ENCODE results near the gene ARHGAP26. TPM values are rescaled to one million over a fixed set of nuclear protein-coding genes. Genes with fewer than 3 reads are reported as not detected.

Gene ARHGAP26
- total RNA-seq, 1 experiment from 2014 or later: 34.5 TPM

GRCh38 chr5:142743592-142744441 is 26.4 kb upstream of the ARHGAP26 start:
- Histone ChIP-seq H3K27ac (ENCODE audit: low read depth, low read length) (no peak overlapping the region), H3K9me3 (ENCODE audit: control insufficient read depth in 1 of 2, insufficient read depth in 1 of 2, low read depth in 1 of 2, low read length in 2 of 2) (no peaks in the 10 kb centered on the region), H3K27me3 (ENCODE audit: insufficient read depth, low read length) (no peaks in the 10 kb centered on the region), H3K4me2 (ENCODE audit: low read length) (no peak overlapping the region), H4K20me1 (ENCODE audit: insufficient read depth) (no peaks in the 10 kb centered on the region), H2AFZ (ENCODE audit: low read depth, low read length, poor library complexity, severe bottlenecking) (no peak overlapping the region), H3K4me3 (replicated peaks in 1 of 2; ENCODE audit: low read depth in 1 of 2, low read length in 2 of 2) (no peak overlapping the region), H3K79me2 (ENCODE audit: insufficient read depth, low read length) (no peaks in the 10 kb centered on the region), H3K4me1 (ENCODE audit: control insufficient read depth in 1 of 2, insufficient read depth in 2 of 2, low read length in 2 of 2) (peaks cover under 1 to 7% of the 10 kb centered on the region in 2 experiments; a peak in 3 of 4 replicates), H3K9ac (ENCODE audit: low read length) (no peak overlapping the region), H3K9me2 (ENCODE audit: insufficient read depth) (no peaks in the 10 kb centered on the region), H3K36me3 (ENCODE audit: control insufficient read depth in 1 of 2, insufficient read depth in 2 of 2, low read length in 2 of 2) (no peaks in the 10 kb centered on the region)
- no peak for TF ChIP-seq JUND (IDR thresholded peaks at IDR 0.05)
- no peak for TF ChIP-seq POLR2AphosphoS5 (IDR thresholded peaks at IDR 0.05; ENCODE audit: low read depth, low read length)
- TF ChIP-seq CTCF (IDR thresholded peaks at IDR 0.05 in 2 of 3, conservative IDR thresholded peaks at IDR 0.05 in 1 of 3; ENCODE audit: borderline replicate concordance in 1 of 3, insufficient read depth in 1 of 3, low read depth in 2 of 3, low read length in 2 of 3): no peak
- no peak for TF ChIP-seq RAD21 (IDR thresholded peaks at IDR 0.05; ENCODE audit: low read depth)
- TF ChIP-seq CBX3 (IDR thresholded peaks at IDR 0.05; ENCODE audit: low read depth): no peak
- TF ChIP-seq FOSL1 (IDR thresholded peaks at IDR 0.05; ENCODE audit: low read depth): no peak
- no peak for TF ChIP-seq EZH2 (IDR thresholded peaks at IDR 0.05)
- no peak for TF ChIP-seq ZBTB33 (IDR thresholded peaks at IDR 0.05; ENCODE audit: extremely low read depth, insufficient replicate concordance, low read length)
- no peak for TF ChIP-seq EGR1 (IDR thresholded peaks at IDR 0.05; ENCODE audit: low read depth)
- no peak for TF ChIP-seq SP1 (IDR thresholded peaks at IDR 0.05; ENCODE audit: low read depth)
- TF ChIP-seq REST (IDR thresholded peaks at IDR 0.05; ENCODE audit: low read depth): no peak
- TF ChIP-seq CEBPB (IDR thresholded peaks at IDR 0.05; ENCODE audit: low read depth): no peak
- TF ChIP-seq ATF3 (IDR thresholded peaks at IDR 0.05): no peak
- no peak for TF ChIP-seq ELF1 (IDR thresholded peaks at IDR 0.05; ENCODE audit: borderline replicate concordance, low read depth)
- no peak for TF ChIP-seq ZFX (IDR thresholded peaks at IDR 0.05)
- no peak for TF ChIP-seq TCF7L2 (IDR thresholded peaks at IDR 0.05; ENCODE audit: borderline replicate concordance, extremely low read depth, insufficient read depth, insufficient read length)
- no peak for TF ChIP-seq SIN3A (IDR thresholded peaks at IDR 0.05; ENCODE audit: low read depth)
- TF ChIP-seq EZH2phosphoT487 (IDR thresholded peaks at IDR 0.05; ENCODE audit: borderline replicate concordance): no peak
- no peak for TF ChIP-seq YY1 (IDR thresholded peaks at IDR 0.05; ENCODE audit: extremely low read depth, insufficient replicate concordance, low read depth, low read length)
- no peak for TF ChIP-seq SRF (IDR thresholded peaks at IDR 0.05; ENCODE audit: low read depth)
- ChIA-PET RAD21 (ENCODE audit: low non-redundant PET in 1 of 2, low total read pairs in 2 of 2, uncharacterized antibody in 2 of 2, unreplicated experiment in 2 of 2) (no interaction called here), CTCF (interaction anchor here (1.3 to 1.5 kb wide), 2 partner anchors 136 to 145 kb away, joined by 3 to 5 read pairs; no protein-coding TSS in a partner anchor), POLR2A (interaction anchor here (0.7 kb wide), 1 partner anchor 58 kb away, joined by 3 read pairs; the partner anchor contains the start of gene FGF1)
- ATAC-seq (no peak), DNase-seq (ENCODE audit: low read depth, low spot score) (no peak)
- intact Hi-C loops (cut with micrococcal nuclease): no loop called here
- no TSS peak for BruUV-seq (replicated peaks)
